Lower leg skin (tissue), 4 donors: ENCODE data around the gene SCAPER. TPM values are rescaled to one million over a fixed set of nuclear protein-coding genes. Genes with fewer than 3 reads are reported as not detected.
"Not testable (repeated sequence)": the region's sequence is repeated elsewhere in the genome, so short reads cannot be mapped to it uniquely, and the experiment has no call there.

ENCODE experiments used
- DNase-seq, 2 donors: peaks; one replicate each; pipeline ENCODE4 v3.0.0-alpha.2; 2019; ENCODE audit warnings: low spot score in 2 of 2
- H3K4me3 ChIP-seq: fragments of 200-600 bp; sonication (generic); 2 replicates; pipeline ENCODE4 v1.5.1; 2017; ENCODE audit warnings: mild to moderate bottlenecking, low read depth; ENCODE audit not compliant: poor library complexity, severe bottlenecking
- CTCF ChIP-seq, 3 donors: fragments of 450-650 bp; IDR thresholded peaks; one replicate each; pipeline ENCODE4 v1.5.1; 2016; ENCODE audit warnings: antibody characterized with exemption in 3 of 3, mild to moderate bottlenecking in 3 of 3, moderate library complexity in 2 of 3
- POLR2A ChIP-seq, 2 donors: fragments of 450-650 bp; IDR thresholded peaks; one replicate each; pipeline ENCODE4 v1.6.1; 2016 to 2017; ENCODE audit warnings: antibody characterized with exemption in 2 of 2, mild to moderate bottlenecking in 1 of 2, moderate library complexity in 1 of 2
- WGBS, 2 donors: methylation state at CpG; one replicate each; pipeline ENCODE4 v1.1.5; 2018; 5-methylcytosine and 5-hydroxymethylcytosine counted together
- intact Hi-C: fragments of 100-400 bp; cut with DNase I; formaldehyde crosslinking; loops from one replicate; pipeline ENCODE4 v1.15.0; 2023; ENCODE audit warnings: low total_unique reads
- total RNA-seq, 4 donors: library from RNA; depleted of rRNA; stranded (reverse); fragments of >200 nt; gene quantifications; one replicate each; pipeline ENCODE4 v1.1.0, GENCODE V29; 2016

SCAPER gene
- total RNA-seq, 4 donors from 2014 or later = 23.8 to 63.2 (median 32.9) TPM

- no peak overlapping the region for H3K4me3 ChIP-seq
- TF ChIP-seq CTCF (IDR thresholded peaks at IDR 0.05) (no peak), POLR2A (IDR thresholded peaks at IDR 0.05) (no peak)
- 97 to 98% methylated on average over 2 of the region's 2 CpGs for WGBS, 2 donors
- no peak for DNase-seq
- intact Hi-C loops = no loop called here
Observed at GRCh38 chr15:76885212-76885611, 19.9 kb downstream of the SCAPER start.

GRCh38 chr15:76875911-76876310, 29.2 kb downstream of the SCAPER start:
- H3K4me3 ChIP-seq = no peak overlapping the region
- 97 to 98% methylated on average over 14 to 15 of the region's 26 CpGs for WGBS, 2 donors
- intact Hi-C loops = no loop called here
- no peak for DNase-seq
- no peak for TF ChIP-seq CTCF (IDR thresholded peaks at IDR 0.05)
- TF ChIP-seq POLR2A (IDR thresholded peaks at IDR 0.05) = no peak

- intact Hi-C loops, DNase-seq, H3K4me3 ChIP-seq: not testable (repeated sequence)
- WGBS, 2 donors = 92 to 93% methylated on average over 2 of the region's 2 CpGs
Observed at GRCh38 chr15:76873066-76873465, 32.1 kb downstream of the SCAPER start.

- 89 to 91% methylated on average over 2 of the region's 2 CpGs for WGBS, 2 donors
- H3K4me3 ChIP-seq = no peak overlapping the region
- TF ChIP-seq POLR2A (IDR thresholded peaks at IDR 0.05) (no peak), CTCF (IDR thresholded peaks at IDR 0.05) (no peak)
- intact Hi-C loops = no loop called here
- DNase-seq = no peak
Observed at GRCh38 chr15:76871930-76872329, 33.2 kb downstream of the SCAPER start.

GRCh38 chr15:76868740-76869139, 36.4 kb downstream of the SCAPER start:
- no peak for TF ChIP-seq POLR2A (IDR thresholded peaks at IDR 0.05)
- H3K4me3 ChIP-seq = no peak overlapping the region
- intact Hi-C loops = no loop called here
- DNase-seq = no peak

- TF ChIP-seq CTCF (IDR thresholded peaks at IDR 0.05) = no peak
- TF ChIP-seq POLR2A (IDR thresholded peaks at IDR 0.05) = no peak
- no peak overlapping the region for H3K4me3 ChIP-seq
- no peak for DNase-seq
- intact Hi-C loops = no loop called here
Observed at GRCh38 chr15:76866716-76867321, 38.3 kb downstream of the SCAPER start.

DNA sequence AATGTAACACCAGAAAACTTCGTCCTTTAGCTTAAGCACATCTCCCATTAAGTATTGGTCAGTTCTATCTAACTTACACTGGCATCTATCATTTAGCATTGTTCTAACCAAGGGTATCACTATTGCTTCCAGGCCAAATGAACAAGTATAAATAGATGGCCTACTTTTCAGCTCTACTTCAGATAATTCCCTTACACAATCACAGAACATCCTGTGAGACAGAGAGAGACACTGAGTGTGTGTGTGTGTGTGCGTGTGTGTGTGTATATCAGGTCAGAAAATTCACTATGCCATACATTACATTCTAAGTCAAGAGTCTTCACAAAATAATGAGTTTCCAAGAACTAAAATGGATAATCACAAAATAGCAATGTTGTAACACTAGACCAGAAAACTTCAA, 39.1 kb downstream of the SCAPER start:
- TF ChIP-seq CTCF (IDR thresholded peaks at IDR 0.05) (no peak), POLR2A (IDR thresholded peaks at IDR 0.05) (no peak)
- intact Hi-C loops = no loop called here
- 95 to 99% methylated on average over 2 of the region's 2 CpGs for WGBS, 2 donors
- DNase-seq = no peak
- H3K4me3 ChIP-seq = no peak overlapping the region
